Amniotic epithelial cell (primary cell): ENCODE results near the gene CD276.
"Not testable (repeated sequence)": the region's sequence is repeated elsewhere in the genome, so short reads cannot be mapped to it uniquely, and the experiment has no call there.

Experiments used
- DNase-seq: peaks from one replicate; pipeline ENCODE4 v3.0.0-alpha.2; 2010; ENCODE audit warnings: low read depth

The CD276 gene

GRCh38 chr15:73684581-73685455 lies 635 bp downstream of the CD276 start:
- DNase-seq: peak; percentile 51

- DNase-seq: no peak
These were observed 1.8 kb downstream of the CD276 start for GRCh38 chr15:73685981-73686380.

GRCh38 chr15:73686781-73687256 lies 2.6 kb downstream of the CD276 start:
- DNase-seq: peak; percentile 93

- DNase-seq: no peak
These were observed 3.2 kb downstream of the CD276 start for GRCh38 chr15:73687351-73687750.

- peak; percentile 39 for DNase-seq
These were observed 4.3 kb downstream of the CD276 start for GRCh38 chr15:73688455-73688854.

GRCh38 chr15:73691396-73691795 lies 7.2 kb downstream of the CD276 start:
- peak; percentile 88 for DNase-seq

GRCh38 chr15:73694419-73694818 lies 10.2 kb downstream of the CD276 start:
- peak; percentile 7 for DNase-seq

GRCh38 chr15:73695773-73696640 lies 11.8 kb downstream of the CD276 start:
- no peak for DNase-seq

GRCh38 chr15:73696641-73697001 lies 12.4 kb downstream of the CD276 start:
- DNase-seq: no peak

- peak; percentile 92 for DNase-seq
These were observed 12.9 kb downstream of the CD276 start for GRCh38 chr15:73697033-73697467.

- DNase-seq: no peak
These were observed 15.3 kb downstream of the CD276 start for GRCh38 chr15:73699249-73700040.

GRCh38 chr15:73700041-73700842 lies 16.1 kb downstream of the CD276 start:
- peak; percentile 60 for DNase-seq

GRCh38 chr15:73702311-73703239 lies 18.4 kb downstream of the CD276 start:
- DNase-seq: not testable (repeated sequence)

- DNase-seq: not testable (repeated sequence)
These were observed 19.4 kb downstream of the CD276 start for GRCh38 chr15:73703601-73704000.

- DNase-seq: not testable (repeated sequence)
These were observed 20.1 kb downstream of the CD276 start for GRCh38 chr15:73704142-73704868.

- peak; percentile 34 for DNase-seq
These were observed 20.9 kb downstream of the CD276 start for GRCh38 chr15:73704869-73705645.

- no peak for DNase-seq
These were observed 24.5 kb downstream of the CD276 start for GRCh38 chr15:73708691-73709090.

- no peak for DNase-seq
These were observed 25.1 kb downstream of the CD276 start for GRCh38 chr15:73709241-73709640.
